Endothelial cell (in vitro differentiated cells): ENCODE measurements around the gene AUTS2. TPM values are rescaled to one million over a fixed set of nuclear protein-coding genes. Genes with fewer than 3 reads are reported as not detected.

Experiments
- DNase-seq: peaks from one replicate; pipeline ENCODE4 v3.0.0; 2021; ENCODE audit warnings: low spot score
- H3K27ac Mint-ChIP-seq: one replicate; pipeline ENCODE4 v1.8.0; 2021; ENCODE audit warnings: mixed read lengths, inconsistent platforms; ENCODE audit not compliant: unreplicated experiment
- H3K27me3 Mint-ChIP-seq: one replicate; pipeline ENCODE4 v1.8.0; 2021; ENCODE audit warnings: mild to moderate bottlenecking, moderate library complexity, mixed read lengths, inconsistent platforms; ENCODE audit not compliant: unreplicated experiment
- H3K36me3 Mint-ChIP-seq: one replicate; pipeline ENCODE4 v1.8.0; 2021; ENCODE audit warnings: mild to moderate bottlenecking, low read depth, mixed read lengths, inconsistent platforms; ENCODE audit not compliant: unreplicated experiment
- H3K4me1 Mint-ChIP-seq: one replicate; pipeline ENCODE4 v1.8.0; 2021; ENCODE audit warnings: mild to moderate bottlenecking, mixed read lengths, inconsistent platforms; ENCODE audit not compliant: unreplicated experiment
- H3K4me3 Mint-ChIP-seq: one replicate; pipeline ENCODE4 v1.8.0; 2021; ENCODE audit warnings: mild to moderate bottlenecking, mixed read lengths, inconsistent platforms; ENCODE audit not compliant: unreplicated experiment
- H3K9me3 Mint-ChIP-seq: one replicate; pipeline ENCODE4 v1.8.0; 2021; ENCODE audit warnings: mixed read lengths, inconsistent platforms; ENCODE audit not compliant: unreplicated experiment
- total RNA-seq: library from RNA; stranded (reverse); fragmentation: NEBNext Ultra II Directional; extraction: Animal tissue kit (Norgen Biotek cat#: 25700); gene quantifications from one replicate; pipeline ENCODE4 v1.2.1, GENCODE V29; 2021; ENCODE audit not compliant: unreplicated experiment
- TF ChIP-seq, protein P1 (sequence below): fragments of 200-600 bp; sonication (generic); IDR thresholded peaks from one replicate; pipeline ENCODE4 v1.5.0; 2021; ENCODE audit warnings: antibody characterized with exemption; ENCODE audit not compliant: unreplicated experiment

AUTS2 gene
- total RNA-seq, 1 donor from 2014 or later, result 103 TPM

DNA sequence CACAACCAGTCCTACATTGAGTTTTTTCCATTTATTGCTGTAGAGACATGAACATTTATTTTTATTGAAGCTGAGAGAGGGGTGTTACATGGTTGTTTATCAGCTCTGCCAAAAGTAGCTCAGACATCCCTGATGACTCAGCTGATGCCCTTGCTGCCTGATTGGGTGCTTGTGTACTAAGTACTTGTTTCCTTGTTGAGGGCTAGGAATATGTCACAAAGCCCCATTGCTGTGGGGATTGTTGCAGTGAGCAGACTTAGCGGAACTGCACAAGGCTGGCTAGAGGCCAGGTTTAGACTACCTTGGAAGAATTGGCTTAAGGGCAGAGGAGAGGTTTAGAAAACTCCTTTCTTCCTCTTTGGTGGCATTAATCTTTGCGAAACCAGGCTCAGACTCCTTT lies 110.6 kb downstream of the AUTS2 start:
- no peak for DNase-seq
- H3K4me1 Mint-ChIP-seq, result peaks cover 36% of the 10 kb centered on the region
- H3K9me3 Mint-ChIP-seq, result no peaks in the 10 kb centered on the region
- TF ChIP-seq, protein P1, sequence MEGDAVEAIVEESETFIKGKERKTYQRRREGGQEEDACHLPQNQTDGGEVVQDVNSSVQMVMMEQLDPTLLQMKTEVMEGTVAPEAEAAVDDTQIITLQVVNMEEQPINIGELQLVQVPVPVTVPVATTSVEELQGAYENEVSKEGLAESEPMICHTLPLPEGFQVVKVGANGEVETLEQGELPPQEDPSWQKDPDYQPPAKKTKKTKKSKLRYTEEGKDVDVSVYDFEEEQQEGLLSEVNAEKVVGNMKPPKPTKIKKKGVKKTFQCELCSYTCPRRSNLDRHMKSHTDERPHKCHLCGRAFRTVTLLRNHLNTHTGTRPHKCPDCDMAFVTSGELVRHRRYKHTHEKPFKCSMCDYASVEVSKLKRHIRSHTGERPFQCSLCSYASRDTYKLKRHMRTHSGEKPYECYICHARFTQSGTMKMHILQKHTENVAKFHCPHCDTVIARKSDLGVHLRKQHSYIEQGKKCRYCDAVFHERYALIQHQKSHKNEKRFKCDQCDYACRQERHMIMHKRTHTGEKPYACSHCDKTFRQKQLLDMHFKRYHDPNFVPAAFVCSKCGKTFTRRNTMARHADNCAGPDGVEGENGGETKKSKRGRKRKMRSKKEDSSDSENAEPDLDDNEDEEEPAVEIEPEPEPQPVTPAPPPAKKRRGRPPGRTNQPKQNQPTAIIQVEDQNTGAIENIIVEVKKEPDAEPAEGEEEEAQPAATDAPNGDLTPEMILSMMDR, result no peak
- peaks cover 1% of the 10 kb centered on the region for H3K27me3 Mint-ChIP-seq
- H3K36me3 Mint-ChIP-seq, result no peaks in the 10 kb centered on the region
- H3K4me3 Mint-ChIP-seq, result no peak overlapping the region
- H3K27ac Mint-ChIP-seq, result no peak overlapping the region

- no peak overlapping the region for H3K4me3 Mint-ChIP-seq
- no peaks in the 10 kb centered on the region for H3K36me3 Mint-ChIP-seq
- H3K27ac Mint-ChIP-seq, result no peak overlapping the region
- no peaks in the 10 kb centered on the region for H3K9me3 Mint-ChIP-seq
- TF ChIP-seq, protein P1, result no peak
- H3K4me1 Mint-ChIP-seq, result peaks cover 32% of the 10 kb centered on the region
- peaks cover 2% of the 10 kb centered on the region for H3K27me3 Mint-ChIP-seq
- no peak for DNase-seq
Measured at GRCh38 chr7:69710768-69711438, 112.6 kb downstream of the AUTS2 start.

DNA sequence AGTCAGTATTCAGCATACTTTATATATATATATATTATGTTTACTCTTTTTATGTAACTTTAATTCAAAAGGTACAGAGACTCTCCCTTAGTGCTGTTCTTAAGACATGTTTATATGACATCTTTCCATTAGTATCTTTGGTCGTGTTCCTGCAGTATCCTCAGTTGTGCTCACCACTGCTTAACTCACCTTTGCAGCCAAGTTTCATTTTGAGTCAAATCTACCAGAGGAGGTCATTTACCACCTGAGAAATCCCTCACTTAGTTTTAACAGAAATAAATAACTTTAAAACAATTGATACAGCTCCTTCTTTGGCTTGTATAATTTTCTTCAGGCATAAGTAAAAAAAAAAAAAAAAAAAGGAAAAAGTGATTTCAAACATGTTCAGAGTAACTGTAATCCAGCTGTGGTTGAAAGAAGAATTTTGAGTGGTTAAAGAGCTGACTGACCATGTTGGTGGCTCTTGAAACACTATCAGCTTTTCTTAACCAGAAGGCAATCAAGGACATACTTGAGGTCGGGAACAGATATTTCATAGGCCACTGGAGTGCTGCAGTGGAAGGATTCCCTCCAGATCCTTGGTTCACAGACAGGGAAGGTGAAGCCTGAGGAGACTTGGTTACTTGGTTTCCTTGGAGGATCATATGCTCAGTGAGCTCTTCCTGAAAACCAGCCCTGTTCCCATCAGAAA lies 116.8 kb downstream of the AUTS2 start:
- Mint-ChIP-seq H3K27me3 (peaks cover 2% of the 10 kb centered on the region), H3K4me3 (no peak overlapping the region), H3K36me3 (no peaks in the 10 kb centered on the region), H3K9me3 (no peaks in the 10 kb centered on the region), H3K4me1 (peaks cover 17% of the 10 kb centered on the region), H3K27ac (no peak overlapping the region)
- no peak for DNase-seq
- TF ChIP-seq, protein P1, result no peak

GRCh38 chr7:69717221-69717620 lies 118.9 kb downstream of the AUTS2 start:
- Mint-ChIP-seq H3K27me3 (peaks cover 2% of the 10 kb centered on the region), H3K4me3 (no peak overlapping the region), H3K9me3 (no peaks in the 10 kb centered on the region), H3K27ac (no peak overlapping the region), H3K4me1 (peaks cover 11% of the 10 kb centered on the region), H3K36me3 (no peaks in the 10 kb centered on the region)
- TF ChIP-seq, protein P1, result no peak
- DNase-seq, result no peak

DNA sequence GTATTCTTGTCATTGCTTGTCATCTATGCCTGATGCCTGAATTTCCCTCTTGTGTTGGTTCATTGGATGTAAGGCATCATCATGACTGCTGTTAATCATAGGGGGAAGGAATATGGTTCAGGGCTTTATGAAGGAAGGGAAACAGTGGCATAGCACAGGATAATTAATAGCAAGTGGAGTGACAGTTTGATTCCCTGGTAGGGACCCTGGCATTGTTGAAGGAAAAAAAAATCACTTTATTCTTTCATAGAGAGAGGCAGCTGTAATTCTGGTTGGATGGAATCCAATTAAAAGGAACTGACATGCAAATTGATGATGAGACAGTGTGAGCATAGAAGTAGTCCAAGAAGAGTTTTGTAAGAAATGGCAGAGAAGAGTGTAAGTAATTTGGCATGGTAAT lies 121.4 kb downstream of the AUTS2 start:
- no peak overlapping the region for H3K4me3 Mint-ChIP-seq
- TF ChIP-seq, protein P1, result no peak
- H3K36me3 Mint-ChIP-seq, result no peaks in the 10 kb centered on the region
- H3K4me1 Mint-ChIP-seq, result peaks cover 11% of the 10 kb centered on the region
- DNase-seq, result no peak
- H3K9me3 Mint-ChIP-seq, result no peaks in the 10 kb centered on the region
- H3K27me3 Mint-ChIP-seq, result peaks cover 4% of the 10 kb centered on the region
- H3K27ac Mint-ChIP-seq, result no peak overlapping the region
